GM19099 (cell line): ENCODE measurements around the gene PDE11A.

Experiments
- POLR2A ChIP-seq: IDR thresholded peaks from 3 replicates; pipeline ENCODE4 v1.6.1; 2011; ENCODE audit warnings: low read depth; ENCODE audit not compliant: insufficient read length; ENCODE audit errors: extremely low read depth

PDE11A gene

DNA sequence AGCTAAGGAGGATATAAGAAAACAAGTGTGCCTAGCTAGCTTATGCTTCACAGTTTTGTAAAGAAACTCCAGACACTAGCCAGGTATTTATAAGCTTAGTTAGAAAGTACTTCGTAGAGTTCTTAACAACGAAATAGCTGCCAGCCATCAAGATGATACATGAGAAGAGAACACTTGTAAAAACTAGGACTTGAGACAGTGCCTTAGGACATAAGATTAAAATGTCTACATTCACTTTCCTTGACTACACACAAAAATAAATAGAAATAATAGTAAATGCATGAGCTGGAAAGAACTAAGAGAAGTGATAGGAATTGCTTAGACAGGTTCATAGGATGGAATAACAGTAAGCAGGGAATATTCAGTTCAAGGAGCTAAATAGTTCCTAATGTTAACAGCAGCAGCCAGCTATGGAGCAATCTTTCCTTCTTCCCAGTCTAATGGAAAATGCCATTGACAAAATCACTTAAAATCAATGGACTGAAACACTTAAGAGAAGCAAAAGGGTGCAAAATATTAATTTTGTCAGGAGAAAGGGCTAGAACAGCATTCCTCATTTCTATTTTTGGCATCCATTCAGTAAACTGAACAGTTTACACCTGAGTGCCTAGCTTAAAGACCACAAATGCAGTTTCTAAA is 186.6 kb downstream of the PDE11A start:
- no peak for TF ChIP-seq POLR2A

DNA sequence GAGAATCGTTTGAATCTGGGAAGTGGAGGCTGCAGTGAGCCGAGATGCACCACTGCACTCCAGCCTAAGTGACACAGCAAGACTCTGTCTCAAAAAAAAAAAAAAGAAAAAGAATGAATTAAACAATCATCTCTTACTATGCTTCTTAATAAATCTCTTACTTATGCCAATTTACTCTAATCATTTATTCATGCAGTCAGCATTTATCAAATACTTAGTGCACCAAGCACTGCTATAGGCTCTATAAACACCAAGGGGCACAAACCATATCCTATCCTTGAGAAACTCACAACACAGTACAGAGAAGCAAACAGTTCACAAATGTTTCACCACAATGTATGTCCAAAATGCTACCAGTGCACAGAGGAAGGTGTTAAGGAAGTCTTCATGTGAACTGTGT is 189.4 kb downstream of the PDE11A start:
- TF ChIP-seq POLR2A = no peak

- TF ChIP-seq POLR2A = no peak
Measured at GRCh38 chr2:177882501-177882900, 190.1 kb downstream of the PDE11A start.

- TF ChIP-seq POLR2A = no peak
Measured at GRCh38 chr2:177881921-177882320, 190.7 kb downstream of the PDE11A start.

DNA sequence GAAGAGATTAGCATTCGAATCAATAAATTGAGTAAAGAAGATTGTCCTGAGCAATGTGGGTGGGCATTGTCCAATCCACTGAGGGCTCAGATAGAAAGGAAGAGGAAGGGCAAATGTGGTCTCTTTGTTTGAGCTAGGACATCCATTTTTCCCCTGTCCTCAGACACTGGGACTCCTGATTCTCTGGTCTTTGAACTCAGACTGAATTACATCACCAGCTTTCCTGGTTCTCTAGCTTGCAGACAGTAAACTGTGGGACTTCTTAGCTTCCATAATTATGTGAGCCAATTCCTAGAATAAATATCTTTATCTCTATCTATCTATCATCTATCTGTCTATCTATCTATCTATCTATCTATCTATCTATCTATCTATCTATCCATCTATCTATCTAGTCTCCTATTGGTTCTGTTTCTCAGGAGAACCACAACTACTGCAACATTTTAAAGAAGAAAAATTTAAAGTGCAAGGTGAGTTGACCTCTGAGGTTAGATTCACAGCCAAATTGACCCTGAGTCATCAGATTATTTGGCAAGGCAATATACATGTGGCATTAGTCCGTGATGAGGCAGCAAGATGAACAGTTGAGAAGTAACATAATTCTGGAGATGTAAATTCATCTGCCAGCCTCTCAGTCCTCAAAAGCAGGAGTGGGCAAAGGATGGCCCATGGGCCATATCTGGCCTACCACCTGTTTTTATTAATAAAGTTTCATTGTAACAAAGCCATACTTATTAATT is 191.4 kb downstream of the PDE11A start:
- TF ChIP-seq POLR2A = no peak

DNA sequence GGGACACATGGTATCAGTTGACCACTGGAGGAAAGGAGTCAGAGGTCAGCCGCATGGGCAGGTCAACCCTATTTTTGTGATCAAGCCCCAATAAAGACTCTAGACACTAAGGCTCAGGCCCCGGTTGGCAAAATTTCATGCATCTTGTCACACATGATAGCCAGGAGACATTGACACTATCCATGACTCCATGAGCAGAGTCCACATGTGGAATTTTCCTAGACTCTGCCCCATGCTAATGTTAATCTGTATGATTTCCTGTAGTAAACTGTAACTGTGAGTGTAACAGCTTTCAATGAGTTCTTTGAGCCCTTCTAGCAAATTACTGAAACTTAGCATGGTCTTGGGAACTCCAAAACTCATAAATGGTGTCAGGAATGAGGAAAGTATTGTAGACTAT is 192.3 kb downstream of the PDE11A start:
- TF ChIP-seq POLR2A = no peak

DNA sequence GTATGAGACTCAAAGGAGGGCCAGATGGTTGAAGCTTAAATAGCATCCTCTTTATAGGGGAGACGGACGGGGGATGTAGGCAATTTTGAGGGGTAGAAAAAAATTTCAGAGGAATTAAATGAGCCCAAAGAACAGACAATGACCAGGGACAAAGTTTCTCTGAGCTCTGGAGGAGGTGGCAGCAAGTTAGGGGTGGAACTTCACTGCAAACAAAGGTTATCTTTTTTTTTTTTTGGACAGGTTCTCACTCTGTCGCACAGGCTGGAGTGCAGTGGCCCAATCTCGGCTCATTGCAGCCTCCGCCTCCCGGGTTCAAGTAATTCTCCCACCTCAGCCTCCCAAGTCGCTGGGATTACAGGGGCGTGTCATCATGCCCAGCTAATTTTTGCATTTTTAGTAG is 195.6 kb downstream of the PDE11A start:
- no peak for TF ChIP-seq POLR2A

- TF ChIP-seq POLR2A = no peak
Measured at GRCh38 chr2:177874686-177875085, 197.9 kb downstream of the PDE11A start.

DNA sequence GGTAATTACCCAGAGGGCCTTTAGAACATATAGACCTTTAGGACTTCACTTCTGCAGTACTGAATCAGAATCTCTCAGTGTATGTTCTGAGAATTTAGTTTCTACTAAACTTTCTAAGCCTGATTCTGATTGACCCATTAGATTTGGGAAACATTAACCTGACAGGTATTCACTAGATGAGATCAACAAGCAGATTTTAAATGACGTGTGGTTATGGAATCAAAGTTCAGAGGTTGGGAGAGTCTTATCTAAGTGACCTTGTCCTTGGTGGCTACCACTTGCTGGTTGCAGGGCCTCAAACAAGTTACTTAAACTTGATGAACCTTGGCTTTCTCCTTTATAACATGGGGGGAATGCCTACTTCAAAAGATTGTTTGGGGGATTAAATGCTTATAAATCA is 198.7 kb downstream of the PDE11A start:
- TF ChIP-seq POLR2A = no peak

GRCh38 chr2:177872286-177872685 is 200.3 kb downstream of the PDE11A start:
- no peak for TF ChIP-seq POLR2A

DNA sequence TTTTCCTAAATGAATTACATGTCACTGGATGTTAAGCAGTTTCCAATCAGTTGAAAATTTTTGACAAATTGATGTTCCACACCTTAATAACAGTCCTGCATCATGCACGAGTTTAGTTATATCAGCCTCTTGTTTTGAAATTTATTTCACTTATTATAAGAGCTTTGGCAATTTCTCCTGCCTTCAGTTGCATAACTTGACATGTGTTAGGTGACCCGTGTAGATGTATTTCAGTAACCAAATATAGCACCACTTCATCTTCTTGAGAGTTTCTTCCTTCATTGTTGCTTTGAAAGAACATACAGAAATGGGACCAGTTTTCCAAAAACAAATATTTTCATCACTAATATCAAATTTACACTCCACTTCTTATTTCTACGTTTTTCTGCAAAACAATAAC is 202.7 kb downstream of the PDE11A start:
- TF ChIP-seq POLR2A = no peak

DNA sequence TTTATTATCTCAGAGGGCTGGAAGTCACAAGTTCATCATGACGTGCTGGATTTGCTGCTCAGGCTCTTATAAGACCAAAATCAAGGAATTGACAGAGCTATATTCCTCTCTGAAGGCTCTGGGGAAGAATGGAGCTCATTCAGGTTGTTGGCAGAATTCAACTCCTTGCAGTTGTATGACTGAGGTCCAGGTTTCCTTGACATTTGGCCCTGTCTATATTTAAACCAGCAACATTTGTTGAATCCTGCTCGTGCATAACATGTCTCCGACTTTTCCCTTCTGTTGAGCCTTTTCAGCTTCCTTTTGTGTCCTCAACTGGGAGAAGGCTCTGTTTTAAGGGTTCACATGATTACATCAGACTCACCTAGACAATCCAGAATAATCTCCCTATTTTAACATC is 203.4 kb downstream of the PDE11A start:
- no peak for TF ChIP-seq POLR2A

DNA sequence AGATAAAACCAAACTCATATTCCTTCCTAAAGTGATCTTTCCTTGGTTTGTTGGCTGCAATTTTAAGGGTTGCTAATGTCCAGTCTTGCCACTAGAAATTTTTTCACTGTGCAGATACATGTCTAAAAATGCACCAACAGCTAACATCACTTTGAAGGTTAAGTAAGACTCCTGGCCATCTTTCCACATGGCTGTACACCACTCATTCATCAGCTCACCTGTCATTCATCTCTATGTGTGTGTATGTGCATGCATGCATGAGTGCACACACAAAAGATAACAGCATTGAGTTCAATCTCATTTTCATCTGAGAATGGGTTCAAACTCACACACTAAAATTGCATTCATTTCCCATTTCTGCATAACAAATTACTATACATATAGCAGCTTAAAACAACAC is 203.8 kb downstream of the PDE11A start:
- no peak for TF ChIP-seq POLR2A

DNA sequence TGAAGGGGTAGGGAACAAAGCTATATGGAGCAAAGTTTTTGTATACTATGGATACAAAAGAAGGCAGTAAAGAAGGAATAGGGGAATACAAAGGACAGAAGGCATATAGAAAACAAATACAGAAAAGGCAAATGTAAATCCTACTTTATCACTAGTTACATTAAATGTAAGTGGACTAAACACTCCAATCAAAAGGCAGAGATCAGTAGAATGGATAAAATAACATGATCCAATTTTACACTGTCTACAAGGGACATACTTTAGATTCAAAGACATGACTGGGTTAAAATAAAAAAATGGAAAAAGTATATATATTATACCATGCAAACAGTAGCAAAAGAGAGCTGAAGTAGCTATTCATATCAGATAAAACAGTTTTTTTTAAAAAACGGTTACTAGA is 215.0 kb downstream of the PDE11A start:
- TF ChIP-seq POLR2A = no peak

- TF ChIP-seq POLR2A = no peak
Measured at GRCh38 chr2:177852389-177852788, 220.2 kb downstream of the PDE11A start.

DNA sequence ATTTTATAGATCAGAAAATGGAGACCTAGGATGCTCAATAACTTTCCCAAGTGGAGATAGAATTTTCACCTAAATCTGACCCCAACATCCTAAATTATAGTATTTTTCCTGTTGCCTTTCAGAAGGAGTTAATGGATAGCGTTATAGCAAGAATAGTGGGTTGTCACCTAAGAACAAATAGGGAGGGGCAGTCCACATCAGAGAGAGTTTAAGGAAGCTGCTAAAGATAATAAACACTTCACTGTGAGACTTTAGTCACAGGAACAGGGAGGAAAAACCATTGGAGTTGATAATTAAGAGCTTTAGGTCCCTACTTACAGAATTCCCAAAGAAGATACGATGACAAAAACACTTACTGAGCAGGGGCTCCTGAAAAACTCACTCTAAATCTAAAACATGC is 229.4 kb downstream of the PDE11A start:
- no peak for TF ChIP-seq POLR2A

DNA sequence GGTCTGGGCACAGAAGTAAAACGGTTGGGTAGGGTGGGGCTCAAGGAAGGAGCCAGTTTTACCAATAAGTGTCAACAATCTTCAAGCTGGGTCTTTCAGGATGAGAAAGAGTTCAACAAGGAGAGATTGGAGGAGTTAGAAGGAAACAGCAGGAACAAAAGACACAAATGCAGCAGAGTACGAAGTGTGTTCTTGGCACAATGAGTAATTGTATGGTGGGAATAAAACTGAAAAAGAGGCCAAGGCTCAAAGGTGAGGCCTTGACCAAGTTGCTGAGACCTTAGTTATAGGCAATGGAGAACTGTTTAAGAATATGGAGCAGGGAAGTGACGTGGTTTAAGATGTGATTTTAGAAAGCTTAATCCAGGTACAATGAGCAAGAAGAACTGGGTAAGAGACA is 230.3 kb downstream of the PDE11A start:
- no peak for TF ChIP-seq POLR2A
